ENCODE results near the gene NAALADL2. TPM values are rescaled to one million over a fixed set of nuclear protein-coding genes. Genes with fewer than 3 reads are reported as not detected.

Gene NAALADL2
- total and polyA plus RNA-seq, 2 of the 8 experiments (the other 6 are each of a cell fraction or from before 2014, with no cell fraction given), result 0.12 to 0.22 TPM

DNA sequence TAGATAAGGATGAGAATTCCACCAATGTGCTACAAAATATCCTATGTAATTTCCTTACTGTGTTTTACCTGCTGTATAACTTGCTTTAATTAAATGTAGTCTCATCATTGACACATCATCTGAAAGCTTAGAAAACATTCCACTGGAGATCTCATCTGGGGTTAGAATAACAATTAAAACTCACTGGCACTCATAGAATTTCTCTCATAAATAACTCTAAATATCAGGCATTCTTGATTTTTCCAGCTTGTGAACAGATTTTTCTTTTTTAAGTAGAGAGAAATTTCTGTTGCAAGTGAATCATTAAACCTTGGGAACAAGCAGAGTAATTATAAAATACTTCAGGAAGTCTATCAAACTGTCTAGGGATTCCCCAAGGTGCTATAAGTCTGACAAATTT is 843.8 kb downstream of the NAALADL2 start (continued):
- TF ChIP-seq, protein P1, sequence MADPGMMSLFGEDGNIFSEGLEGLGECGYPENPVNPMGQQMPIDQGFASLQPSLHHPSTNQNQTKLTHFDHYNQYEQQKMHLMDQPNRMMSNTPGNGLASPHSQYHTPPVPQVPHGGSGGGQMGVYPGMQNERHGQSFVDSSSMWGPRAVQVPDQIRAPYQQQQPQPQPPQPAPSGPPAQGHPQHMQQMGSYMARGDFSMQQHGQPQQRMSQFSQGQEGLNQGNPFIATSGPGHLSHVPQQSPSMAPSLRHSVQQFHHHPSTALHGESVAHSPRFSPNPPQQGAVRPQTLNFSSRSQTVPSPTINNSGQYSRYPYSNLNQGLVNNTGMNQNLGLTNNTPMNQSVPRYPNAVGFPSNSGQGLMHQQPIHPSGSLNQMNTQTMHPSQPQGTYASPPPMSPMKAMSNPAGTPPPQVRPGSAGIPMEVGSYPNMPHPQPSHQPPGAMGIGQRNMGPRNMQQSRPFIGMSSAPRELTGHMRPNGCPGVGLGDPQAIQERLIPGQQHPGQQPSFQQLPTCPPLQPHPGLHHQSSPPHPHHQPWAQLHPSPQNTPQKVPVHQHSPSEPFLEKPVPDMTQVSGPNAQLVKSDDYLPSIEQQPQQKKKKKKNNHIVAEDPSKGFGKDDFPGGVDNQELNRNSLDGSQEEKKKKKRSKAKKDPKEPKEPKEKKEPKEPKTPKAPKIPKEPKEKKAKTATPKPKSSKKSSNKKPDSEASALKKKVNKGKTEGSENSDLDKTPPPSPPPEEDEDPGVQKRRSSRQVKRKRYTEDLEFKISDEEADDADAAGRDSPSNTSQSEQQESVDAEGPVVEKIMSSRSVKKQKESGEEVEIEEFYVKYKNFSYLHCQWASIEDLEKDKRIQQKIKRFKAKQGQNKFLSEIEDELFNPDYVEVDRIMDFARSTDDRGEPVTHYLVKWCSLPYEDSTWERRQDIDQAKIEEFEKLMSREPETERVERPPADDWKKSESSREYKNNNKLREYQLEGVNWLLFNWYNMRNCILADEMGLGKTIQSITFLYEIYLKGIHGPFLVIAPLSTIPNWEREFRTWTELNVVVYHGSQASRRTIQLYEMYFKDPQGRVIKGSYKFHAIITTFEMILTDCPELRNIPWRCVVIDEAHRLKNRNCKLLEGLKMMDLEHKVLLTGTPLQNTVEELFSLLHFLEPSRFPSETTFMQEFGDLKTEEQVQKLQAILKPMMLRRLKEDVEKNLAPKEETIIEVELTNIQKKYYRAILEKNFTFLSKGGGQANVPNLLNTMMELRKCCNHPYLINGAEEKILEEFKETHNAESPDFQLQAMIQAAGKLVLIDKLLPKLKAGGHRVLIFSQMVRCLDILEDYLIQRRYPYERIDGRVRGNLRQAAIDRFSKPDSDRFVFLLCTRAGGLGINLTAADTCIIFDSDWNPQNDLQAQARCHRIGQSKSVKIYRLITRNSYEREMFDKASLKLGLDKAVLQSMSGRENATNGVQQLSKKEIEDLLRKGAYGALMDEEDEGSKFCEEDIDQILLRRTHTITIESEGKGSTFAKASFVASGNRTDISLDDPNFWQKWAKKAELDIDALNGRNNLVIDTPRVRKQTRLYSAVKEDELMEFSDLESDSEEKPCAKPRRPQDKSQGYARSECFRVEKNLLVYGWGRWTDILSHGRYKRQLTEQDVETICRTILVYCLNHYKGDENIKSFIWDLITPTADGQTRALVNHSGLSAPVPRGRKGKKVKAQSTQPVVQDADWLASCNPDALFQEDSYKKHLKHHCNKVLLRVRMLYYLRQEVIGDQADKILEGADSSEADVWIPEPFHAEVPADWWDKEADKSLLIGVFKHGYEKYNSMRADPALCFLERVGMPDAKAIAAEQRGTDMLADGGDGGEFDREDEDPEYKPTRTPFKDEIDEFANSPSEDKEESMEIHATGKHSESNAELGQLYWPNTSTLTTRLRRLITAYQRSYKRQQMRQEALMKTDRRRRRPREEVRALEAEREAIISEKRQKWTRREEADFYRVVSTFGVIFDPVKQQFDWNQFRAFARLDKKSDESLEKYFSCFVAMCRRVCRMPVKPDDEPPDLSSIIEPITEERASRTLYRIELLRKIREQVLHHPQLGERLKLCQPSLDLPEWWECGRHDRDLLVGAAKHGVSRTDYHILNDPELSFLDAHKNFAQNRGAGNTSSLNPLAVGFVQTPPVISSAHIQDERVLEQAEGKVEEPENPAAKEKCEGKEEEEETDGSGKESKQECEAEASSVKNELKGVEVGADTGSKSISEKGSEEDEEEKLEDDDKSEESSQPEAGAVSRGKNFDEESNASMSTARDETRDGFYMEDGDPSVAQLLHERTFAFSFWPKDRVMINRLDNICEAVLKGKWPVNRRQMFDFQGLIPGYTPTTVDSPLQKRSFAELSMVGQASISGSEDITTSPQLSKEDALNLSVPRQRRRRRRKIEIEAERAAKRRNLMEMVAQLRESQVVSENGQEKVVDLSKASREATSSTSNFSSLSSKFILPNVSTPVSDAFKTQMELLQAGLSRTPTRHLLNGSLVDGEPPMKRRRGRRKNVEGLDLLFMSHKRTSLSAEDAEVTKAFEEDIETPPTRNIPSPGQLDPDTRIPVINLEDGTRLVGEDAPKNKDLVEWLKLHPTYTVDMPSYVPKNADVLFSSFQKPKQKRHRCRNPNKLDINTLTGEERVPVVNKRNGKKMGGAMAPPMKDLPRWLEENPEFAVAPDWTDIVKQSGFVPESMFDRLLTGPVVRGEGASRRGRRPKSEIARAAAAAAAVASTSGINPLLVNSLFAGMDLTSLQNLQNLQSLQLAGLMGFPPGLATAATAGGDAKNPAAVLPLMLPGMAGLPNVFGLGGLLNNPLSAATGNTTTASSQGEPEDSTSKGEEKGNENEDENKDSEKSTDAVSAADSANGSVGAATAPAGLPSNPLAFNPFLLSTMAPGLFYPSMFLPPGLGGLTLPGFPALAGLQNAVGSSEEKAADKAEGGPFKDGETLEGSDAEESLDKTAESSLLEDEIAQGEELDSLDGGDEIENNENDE (IDR thresholded peaks at IDR 0.05; ENCODE audit: insufficient replicate concordance, low read length), result no peak
- TF ChIP-seq TAF7 (optimal IDR thresholded peaks at IDR 0.05; ENCODE audit: borderline replicate concordance, low read depth, low read length), result no peak
- TF ChIP-seq TEAD4 (IDR thresholded peaks at IDR 0.05; ENCODE audit: low read depth, low read length), result no peak
- no peak for TF ChIP-seq NANOG (IDR thresholded peaks at IDR 0.05; ENCODE audit: insufficient read depth, low read depth, low read length, poor library complexity, severe bottlenecking)
- TF ChIP-seq, protein P2, sequence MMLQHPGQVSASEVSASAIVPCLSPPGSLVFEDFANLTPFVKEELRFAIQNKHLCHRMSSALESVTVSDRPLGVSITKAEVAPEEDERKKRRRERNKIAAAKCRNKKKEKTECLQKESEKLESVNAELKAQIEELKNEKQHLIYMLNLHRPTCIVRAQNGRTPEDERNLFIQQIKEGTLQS (IDR thresholded peaks at IDR 0.05; ENCODE audit: insufficient read depth, low read depth, low read length), result no peak
- TF ChIP-seq, protein P3, sequence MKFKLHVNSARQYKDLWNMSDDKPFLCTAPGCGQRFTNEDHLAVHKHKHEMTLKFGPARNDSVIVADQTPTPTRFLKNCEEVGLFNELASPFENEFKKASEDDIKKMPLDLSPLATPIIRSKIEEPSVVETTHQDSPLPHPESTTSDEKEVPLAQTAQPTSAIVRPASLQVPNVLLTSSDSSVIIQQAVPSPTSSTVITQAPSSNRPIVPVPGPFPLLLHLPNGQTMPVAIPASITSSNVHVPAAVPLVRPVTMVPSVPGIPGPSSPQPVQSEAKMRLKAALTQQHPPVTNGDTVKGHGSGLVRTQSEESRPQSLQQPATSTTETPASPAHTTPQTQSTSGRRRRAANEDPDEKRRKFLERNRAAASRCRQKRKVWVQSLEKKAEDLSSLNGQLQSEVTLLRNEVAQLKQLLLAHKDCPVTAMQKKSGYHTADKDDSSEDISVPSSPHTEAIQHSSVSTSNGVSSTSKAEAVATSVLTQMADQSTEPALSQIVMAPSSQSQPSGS (IDR thresholded peaks at IDR 0.05; ENCODE audit: low read length), result no peak
